ENCODE measurements around the gene UBL5.
"Not testable (repeated sequence)": the region's sequence is repeated elsewhere in the genome, so short reads cannot be mapped to it uniquely, and the experiment has no call there.

Gene UBL5

GRCh38 chr19:9811139-9811538, 16.6 kb upstream of the UBL5 start:
- no peak for DNase-seq (ENCODE audit: low spot score)

DNA sequence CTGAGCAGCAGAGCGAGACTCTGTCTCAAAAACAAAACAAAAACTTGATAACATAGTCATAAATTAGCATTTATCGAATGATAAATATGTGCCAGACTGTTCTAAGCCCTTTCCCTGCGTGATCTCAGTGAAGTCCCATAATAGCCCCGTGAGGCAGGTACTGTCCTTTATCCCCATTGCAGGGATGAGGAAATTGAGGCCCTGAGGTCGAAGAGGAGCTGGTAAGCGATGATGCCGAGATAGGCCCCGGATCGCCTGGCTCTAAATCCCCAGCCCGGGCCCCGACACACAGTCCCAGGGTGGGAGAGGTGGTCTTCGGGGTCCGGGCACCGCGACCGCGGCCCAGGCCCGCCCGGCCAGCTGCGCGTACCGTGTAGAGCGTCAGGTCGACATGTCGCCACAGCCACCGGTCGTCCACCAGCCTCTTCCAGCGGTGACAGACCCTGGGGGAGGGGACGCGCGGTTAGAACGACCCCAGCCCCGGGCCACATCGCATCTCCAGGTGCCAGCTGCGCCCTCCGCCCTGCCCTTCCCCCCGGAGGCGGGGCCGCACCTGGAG, 9.5 kb upstream of the UBL5 start:
- no peak for DNase-seq (ENCODE audit: low spot score)

DNA sequence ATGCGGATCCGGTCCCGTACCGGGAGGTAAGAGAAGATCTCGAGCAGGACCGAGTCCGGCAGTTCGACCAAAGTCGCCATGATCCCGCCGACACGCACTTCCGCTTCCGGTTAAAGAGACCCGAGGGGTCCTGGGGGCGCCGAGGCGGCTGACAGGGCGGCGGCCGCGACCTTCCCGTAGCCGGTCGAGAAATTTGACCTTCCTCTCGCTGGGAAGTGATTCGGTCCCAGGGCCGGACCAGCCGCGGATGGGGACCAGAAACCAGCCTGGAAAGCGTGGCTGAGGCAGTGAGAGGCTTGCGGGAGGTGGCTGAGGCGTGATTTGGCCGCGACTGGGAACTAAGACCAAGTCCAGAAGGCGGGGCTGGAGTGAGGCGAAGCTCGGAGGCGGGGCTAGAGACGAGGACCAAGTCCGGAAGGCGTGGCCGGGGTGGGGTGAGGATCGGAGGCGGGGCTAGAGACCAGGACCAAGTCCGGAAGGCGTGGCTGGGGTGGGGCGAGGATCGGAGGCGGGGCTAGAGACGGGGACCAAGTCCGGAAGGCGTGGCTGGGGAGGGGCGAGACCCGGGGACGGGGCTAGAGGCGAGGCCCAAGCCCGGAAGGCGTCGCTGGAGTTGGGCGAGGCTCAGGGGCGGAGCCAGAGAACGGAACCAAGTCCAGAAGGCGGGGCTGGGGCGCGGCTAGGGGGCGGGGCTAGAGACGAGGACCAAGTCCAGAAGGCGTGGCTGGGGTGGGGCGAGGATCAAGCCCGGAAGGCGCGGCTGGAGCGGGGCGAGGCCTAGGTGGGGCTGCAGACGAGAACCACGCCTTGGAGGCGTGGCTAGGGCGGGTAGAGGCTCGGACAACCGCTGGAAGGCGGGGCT, 8.8 kb upstream of the UBL5 start, which contains the start of gene FBXL12:
Gene FBXL12, minus strand, starts transcription at position 346 of the 862 bp plus-strand sequence. Its CDS starts 266 bp downstream, at position 80.
- DNase-seq (ENCODE audit: low spot score) = peak; percentile 96

GRCh38 chr19:9819596-9819909, 8.2 kb upstream of the UBL5 start:
- no peak for DNase-seq (ENCODE audit: low spot score)

DNA sequence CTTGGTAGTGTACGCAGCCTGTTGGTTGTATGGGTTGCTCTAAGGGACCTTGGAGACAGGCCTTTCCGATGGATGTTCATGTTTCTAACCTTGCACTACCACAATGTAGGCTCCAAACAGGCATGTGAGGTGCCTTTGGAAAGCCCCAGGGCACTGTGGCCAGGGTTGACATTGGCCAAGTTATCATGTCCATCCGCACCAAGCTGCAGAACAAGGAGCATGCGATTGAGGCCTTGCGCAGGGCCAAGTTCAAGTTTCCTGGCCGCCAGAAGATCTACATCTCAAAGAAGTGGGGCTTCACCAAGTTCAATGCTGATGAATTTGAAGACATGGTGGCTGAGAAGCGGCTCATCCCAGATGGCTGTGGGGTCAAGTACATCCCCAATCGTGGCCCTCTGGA, 7.7 kb upstream of the UBL5 start:
- DNase-seq (ENCODE audit: low spot score) = not testable (repeated sequence)

DNA sequence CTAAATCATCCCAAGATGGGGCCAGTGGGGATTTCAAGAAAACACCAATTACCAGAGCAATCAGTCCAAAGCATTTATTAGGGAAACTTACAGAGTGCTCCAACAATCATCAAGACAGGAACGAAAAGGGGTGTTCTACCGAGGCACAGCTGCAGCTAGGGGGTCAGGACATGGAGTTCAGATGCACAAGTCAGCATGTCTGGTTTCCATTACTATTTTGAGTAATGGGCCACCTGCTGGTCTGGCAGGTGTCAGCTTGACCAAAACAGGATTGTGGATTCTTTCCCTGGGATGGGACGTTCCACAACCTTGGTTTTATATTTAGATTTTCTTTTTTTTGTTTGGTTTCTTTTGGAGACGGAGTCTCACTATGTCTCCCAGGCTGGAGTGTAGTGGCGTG, 3.9 kb upstream of the UBL5 start:
- no peak for DNase-seq (ENCODE audit: low spot score)

DNA sequence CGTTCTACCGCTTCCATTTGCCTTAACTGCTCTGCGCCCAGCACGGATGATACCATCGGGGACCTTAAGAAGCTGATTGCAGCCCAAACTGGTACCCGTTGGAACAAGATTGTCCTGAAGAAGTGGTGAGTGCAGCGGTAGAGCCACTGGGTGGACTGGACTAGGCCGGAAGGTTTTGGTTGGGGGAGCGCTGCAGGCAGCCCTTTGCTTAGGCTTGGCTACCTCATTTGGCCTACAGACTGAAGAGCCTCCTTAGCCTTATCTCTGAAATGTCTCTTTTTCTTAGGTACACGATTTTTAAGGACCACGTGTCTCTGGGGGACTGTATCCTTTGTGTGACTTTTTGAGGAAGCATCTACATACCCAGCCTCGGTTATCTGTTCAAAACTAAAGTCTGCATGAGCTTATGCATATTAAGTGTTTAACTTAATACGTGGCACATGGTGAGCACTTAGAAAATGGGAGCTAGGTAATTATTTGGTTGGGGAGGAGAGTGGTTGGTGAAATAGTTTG, 889 bp downstream of the UBL5 start:
- DNase-seq (ENCODE audit: low spot score) = no peak

DNA sequence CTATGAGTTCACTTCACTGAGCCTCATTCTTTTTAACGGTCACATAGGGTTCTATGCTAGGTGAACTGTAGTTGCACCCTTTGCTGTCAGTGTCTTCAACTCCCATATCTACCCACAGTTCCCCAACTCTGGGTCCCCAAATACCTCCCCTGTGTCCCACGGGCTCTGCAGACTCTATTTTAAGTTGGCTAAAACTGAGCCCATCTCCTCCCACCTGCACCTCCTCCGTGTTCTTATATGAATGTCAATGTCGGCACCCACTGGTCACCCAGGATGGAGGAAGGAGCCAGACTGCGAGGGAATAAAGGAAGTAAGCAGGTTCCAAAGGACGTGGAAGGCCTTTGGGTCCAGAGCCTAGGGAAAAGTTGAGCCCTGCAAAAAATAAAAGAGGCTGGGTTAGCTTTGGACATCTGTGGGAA, 6.6 kb downstream of the UBL5 start:
- DNase-seq (ENCODE audit: low spot score) = peak; percentile 17

DNA sequence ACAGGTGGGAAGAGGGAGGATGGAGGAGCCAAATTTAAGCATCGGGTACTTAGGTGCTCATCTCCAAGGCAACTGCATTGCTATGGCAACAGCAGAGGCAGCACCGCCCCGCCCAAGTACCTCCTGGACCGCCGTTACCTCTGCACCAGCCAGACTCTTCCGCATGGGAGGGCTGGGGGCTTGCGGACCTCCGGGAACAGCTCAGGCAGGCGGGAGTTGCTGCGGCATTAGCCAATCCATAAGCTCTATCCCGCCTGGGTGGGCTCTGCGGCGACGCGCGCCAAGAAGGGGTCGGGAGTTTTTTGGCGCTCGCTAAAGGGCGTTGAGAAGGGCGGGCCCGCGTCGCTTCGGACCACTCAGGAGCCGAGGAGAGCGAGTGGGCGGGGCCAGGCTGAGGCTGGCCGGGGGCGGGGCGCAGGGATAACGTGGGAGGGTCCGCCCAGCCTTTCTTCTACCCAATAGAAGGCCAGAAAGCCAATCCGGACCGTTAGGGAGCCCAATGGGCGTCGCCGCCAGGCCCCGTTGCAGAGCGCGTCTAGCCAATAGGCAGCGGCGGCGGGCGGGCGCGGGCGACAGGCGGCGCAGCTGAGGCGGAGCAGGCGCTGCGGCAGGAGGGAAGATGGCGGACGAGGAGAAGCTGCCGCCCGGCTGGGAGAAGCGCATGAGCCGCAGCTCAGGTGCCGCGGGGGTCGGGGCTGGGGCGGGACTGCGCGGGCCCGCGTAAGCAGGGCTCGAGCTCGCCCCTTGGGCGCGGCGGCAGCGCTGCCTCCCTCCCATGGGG, 7.2 kb downstream of the UBL5 start, which contains the start of gene PIN1:
Gene PIN1, plus strand, starts transcription at position 593 of the 781 bp plus-strand sequence. Its CDS starts 27 bp downstream, at position 620.
- peak; percentile 98 for DNase-seq (ENCODE audit: low spot score)

DNA sequence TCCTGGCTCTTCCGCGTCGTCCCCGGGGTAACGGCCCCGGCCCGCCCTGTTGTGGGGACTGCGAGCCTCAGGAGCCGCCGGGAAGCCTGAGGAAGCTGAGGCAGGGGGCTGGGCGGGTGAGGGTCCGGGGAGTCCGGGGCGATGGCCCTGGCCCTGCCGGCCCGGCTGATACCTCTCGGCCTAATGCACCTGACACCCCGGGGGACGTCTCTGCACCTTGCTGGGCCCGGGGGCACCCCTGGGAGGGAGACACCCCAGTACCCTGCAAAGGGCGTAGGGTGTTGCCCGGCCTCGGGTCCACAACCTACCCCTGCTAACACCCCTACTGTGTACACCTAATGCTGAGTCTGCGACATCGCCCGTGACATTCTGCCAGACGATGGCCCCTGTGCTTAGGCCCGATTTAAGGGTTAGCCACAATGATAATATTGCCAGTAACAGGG, 7.8 kb downstream of the UBL5 start:
- no peak for DNase-seq (ENCODE audit: low spot score)

DNA sequence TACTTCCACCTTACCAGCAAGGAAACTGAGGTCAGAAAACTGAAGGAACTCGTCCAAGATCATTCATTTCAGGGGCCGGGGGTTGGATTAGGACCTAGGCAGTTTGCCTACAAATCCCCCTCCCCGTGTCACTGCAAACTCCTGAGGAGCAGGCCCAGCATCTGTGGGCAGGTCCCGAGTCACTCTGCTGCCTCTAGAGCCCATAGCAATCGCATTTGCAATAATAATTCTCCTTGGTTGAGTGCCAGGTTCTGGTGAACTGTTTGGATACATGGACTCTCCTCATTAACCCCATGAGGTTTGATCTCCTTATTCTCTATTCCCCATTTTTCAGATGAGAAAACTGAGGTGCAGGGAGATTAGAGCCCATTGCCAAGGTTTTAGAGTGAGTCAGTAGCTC, 8.3 kb downstream of the UBL5 start:
- DNase-seq (ENCODE audit: low spot score) = no peak

- no peak for DNase-seq (ENCODE audit: low spot score)
These were observed 10.6 kb downstream of the UBL5 start for GRCh38 chr19:9838324-9838723.

DNA sequence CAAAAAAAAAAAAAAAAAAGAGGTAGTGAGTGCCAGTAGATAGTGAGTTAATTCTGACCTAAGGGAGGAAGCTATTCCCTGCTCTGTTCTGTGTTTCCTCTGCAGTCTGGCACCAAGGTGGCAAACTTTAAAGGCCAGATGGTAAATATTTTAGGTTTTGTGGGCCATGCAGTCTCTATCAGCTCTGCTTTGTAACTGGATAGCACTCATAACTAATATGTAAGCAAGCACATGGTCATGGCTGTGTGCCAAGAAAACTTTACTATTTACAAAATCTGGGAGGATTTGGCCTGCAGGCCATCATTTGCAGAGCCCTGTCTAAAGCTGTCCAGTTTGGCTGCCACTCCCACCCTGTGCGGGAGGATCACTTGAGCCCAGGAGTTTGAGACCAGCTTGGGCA, 11.7 kb downstream of the UBL5 start:
- DNase-seq (ENCODE audit: low spot score) = no peak

- no peak for DNase-seq (ENCODE audit: low spot score)
These were observed 15.3 kb downstream of the UBL5 start for GRCh38 chr19:9842834-9843625.

GRCh38 chr19:9843626-9844273, 16.0 kb downstream of the UBL5 start:
- DNase-seq (ENCODE audit: low spot score) = not testable (repeated sequence)

GRCh38 chr19:9847087-9847671, 19.5 kb downstream of the UBL5 start:
- DNase-seq (ENCODE audit: low spot score) = peak; percentile 76

- DNase-seq (ENCODE audit: low spot score) = peak; percentile 82
These were observed 20.3 kb downstream of the UBL5 start for GRCh38 chr19:9848060-9848459.

- DNase-seq (ENCODE audit: low spot score) = peak; percentile 86
These were observed 21.0 kb downstream of the UBL5 start for GRCh38 chr19:9848762-9849161.

DNA sequence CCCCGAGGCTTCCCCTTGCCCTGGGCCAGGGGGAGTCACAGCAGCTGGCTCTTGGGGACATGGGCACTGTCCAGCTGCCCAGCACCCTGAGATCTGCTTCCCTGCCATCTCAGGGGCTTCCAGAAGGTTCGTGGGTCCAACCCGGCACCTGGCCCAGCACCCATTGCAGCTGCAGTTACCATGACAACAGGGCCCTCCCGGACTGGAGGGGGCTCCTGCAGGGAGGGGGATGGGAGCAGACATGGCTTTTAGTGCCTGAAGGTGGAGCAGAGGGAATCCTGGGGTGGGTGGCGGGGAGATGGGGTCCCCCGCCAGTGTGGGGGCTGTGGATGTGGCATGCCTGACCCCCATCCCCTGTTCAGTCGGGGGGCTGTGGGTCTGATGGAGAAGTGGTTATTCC, 22.1 kb downstream of the UBL5 start:
- peak; percentile 66 for DNase-seq (ENCODE audit: low spot score)

- peak; percentile 85 for DNase-seq (ENCODE audit: low spot score)
These were observed 22.7 kb downstream of the UBL5 start for GRCh38 chr19:9850235-9850959.

All from D341Med (cell line).